ENCODE results near the gene MRPL53.

Gene MRPL53

GRCh38 chr2:74424139-74424992 lies 48.1 kb downstream of the MRPL53 start:
- peaks cover 10% of the 10 kb centered on the region for H3K36me3 ChIP-seq (ENCODE audit: insufficient read depth, low read length)
- H3K9ac ChIP-seq (ENCODE audit: low read depth, low read length): no peak overlapping the region
- 0 out of 2 replicates have a peak, but pooled peaks cover 3% of the 10 kb centered on the region for H3K4me1 ChIP-seq (ENCODE audit: insufficient read depth, low read length)
- no peaks in the 10 kb centered on the region for H3K9me3 ChIP-seq (ENCODE audit: control insufficient read depth, insufficient read depth, low read length)

- Histone ChIP-seq H3K4me1 (ENCODE audit: insufficient read depth, low read length) (0 out of 2 replicates have a peak, but pooled peaks cover 3% of the 10 kb centered on the region), H3K9ac (ENCODE audit: low read depth, low read length) (no peak overlapping the region), H3K36me3 (ENCODE audit: insufficient read depth, low read length) (peaks cover 8% of the 10 kb centered on the region), H3K9me3 (ENCODE audit: control insufficient read depth, insufficient read depth, low read length) (no peaks in the 10 kb centered on the region)
Measured at GRCh38 chr2:74423231-74424095, 49.0 kb downstream of the MRPL53 start.

All from ES-I3 (cell line).